ENCODE data around the gene POLD2.

POLD2 gene

DNA sequence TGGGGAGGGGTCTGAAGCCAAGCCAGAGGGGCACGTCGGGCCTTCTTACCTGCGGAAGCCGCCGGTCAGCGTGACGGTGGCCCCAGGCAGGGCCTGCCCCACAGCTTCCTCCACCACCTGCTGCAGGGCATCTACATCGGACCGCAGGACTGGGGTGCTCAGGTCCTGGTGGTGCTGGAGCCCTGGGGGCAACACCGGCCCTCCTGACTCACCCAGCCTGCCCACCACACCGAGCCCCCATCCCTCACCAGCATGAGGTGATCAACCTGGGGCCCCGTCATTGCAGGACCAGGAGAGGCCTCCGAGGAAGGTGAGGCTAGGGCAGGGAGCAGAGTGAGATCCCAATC is 49.0 kb downstream of the POLD2 start:
- H3K36me3 ChIP-seq (ENCODE audit: control insufficient read depth, low read length): peaks cover 76% of the 10 kb centered on the region
- TF ChIP-seq, protein P1, sequence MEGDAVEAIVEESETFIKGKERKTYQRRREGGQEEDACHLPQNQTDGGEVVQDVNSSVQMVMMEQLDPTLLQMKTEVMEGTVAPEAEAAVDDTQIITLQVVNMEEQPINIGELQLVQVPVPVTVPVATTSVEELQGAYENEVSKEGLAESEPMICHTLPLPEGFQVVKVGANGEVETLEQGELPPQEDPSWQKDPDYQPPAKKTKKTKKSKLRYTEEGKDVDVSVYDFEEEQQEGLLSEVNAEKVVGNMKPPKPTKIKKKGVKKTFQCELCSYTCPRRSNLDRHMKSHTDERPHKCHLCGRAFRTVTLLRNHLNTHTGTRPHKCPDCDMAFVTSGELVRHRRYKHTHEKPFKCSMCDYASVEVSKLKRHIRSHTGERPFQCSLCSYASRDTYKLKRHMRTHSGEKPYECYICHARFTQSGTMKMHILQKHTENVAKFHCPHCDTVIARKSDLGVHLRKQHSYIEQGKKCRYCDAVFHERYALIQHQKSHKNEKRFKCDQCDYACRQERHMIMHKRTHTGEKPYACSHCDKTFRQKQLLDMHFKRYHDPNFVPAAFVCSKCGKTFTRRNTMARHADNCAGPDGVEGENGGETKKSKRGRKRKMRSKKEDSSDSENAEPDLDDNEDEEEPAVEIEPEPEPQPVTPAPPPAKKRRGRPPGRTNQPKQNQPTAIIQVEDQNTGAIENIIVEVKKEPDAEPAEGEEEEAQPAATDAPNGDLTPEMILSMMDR (IDR thresholded peaks at IDR 0.05; ENCODE audit: low read depth, low read length, poor library complexity, severe bottlenecking): no peak
- no peak for TF ChIP-seq EZH2phosphoT487 (IDR thresholded peaks at IDR 0.05; ENCODE audit: borderline replicate concordance, low read length)
- no peaks in the 10 kb centered on the region for H3K79me2 ChIP-seq (ENCODE audit: control insufficient read depth, low read length)
- H3F3A ChIP-seq (ENCODE audit: control insufficient read depth, insufficient read depth): peaks cover 6% of the 10 kb centered on the region
- H3K9me3 ChIP-seq (ENCODE audit: control insufficient read depth, insufficient read depth, low read length): no peaks in the 10 kb centered on the region
- no peaks in the 10 kb centered on the region for H3K27me3 ChIP-seq (ENCODE audit: control insufficient read depth, low read length)
- H3K4me3 ChIP-seq (ENCODE audit: low read length): no peak overlapping the region
- peaks cover 15% of the 10 kb centered on the region for H3K4me1 ChIP-seq (ENCODE audit: control insufficient read depth, low read length)
- no peak overlapping the region for H3K27ac ChIP-seq (ENCODE audit: low read depth, low read length)
- H3K4me2 ChIP-seq (ENCODE audit: low read length): no peak overlapping the region
- H3K9me2 ChIP-seq (replicated peaks; ENCODE audit: control insufficient read depth, low read length): no peaks in the 10 kb centered on the region
- no peaks in the 10 kb centered on the region for H4K20me1 ChIP-seq (ENCODE audit: control insufficient read depth, insufficient read depth, low read depth, low read length)

DNA sequence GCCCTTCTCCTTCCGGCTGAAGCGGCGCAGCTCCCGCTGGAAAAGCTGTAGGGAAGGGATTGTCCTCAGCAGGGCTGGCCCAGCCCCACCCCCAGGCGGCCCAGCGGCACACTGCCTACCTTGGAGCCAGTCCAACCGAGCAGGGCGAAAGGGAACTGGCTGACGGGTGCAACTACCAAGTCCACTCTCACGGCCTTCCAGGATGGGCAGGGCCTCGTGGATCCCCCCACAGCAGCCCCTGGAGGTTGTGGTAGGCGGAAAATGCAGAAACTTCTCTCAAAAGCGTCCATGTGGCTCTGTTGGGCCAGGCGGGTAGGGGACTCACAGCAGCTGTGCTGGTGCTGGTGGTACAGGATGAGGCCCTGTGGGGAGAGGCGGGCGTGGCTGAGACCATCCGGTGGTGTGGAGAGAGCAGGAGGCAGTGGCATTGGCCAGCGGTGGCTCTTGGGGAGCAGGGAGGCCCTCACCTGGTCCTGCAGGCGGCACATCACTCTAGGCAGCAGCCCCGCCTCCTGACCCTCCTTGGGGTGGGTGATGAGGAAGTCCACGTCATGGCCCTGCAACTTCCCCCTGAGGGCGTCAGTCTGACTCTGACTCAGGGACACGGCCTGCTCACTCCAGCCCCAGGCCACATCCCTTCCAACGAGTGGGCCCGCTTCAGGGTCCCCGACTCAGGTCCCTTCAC is 49.5 kb downstream of the POLD2 start:
- H3K4me3 ChIP-seq (ENCODE audit: low read length): no peak overlapping the region
- no peaks in the 10 kb centered on the region for H3K9me2 ChIP-seq (replicated peaks; ENCODE audit: control insufficient read depth, low read length)
- H4K20me1 ChIP-seq (ENCODE audit: control insufficient read depth, insufficient read depth, low read depth, low read length): no peaks in the 10 kb centered on the region
- no peak overlapping the region for H3K27ac ChIP-seq (ENCODE audit: low read depth, low read length)
- no peak overlapping the region for H3K4me2 ChIP-seq (ENCODE audit: low read length)
- H3K79me2 ChIP-seq (ENCODE audit: control insufficient read depth, low read length): no peaks in the 10 kb centered on the region
- peaks cover 71% of the 10 kb centered on the region for H3K36me3 ChIP-seq (ENCODE audit: control insufficient read depth, low read length)
- peaks cover 10% of the 10 kb centered on the region for H3K4me1 ChIP-seq (ENCODE audit: control insufficient read depth, low read length)
- no peak for TF ChIP-seq EZH2phosphoT487 (IDR thresholded peaks at IDR 0.05; ENCODE audit: borderline replicate concordance, low read length)
- TF ChIP-seq, protein P1 (IDR thresholded peaks at IDR 0.05; ENCODE audit: low read depth, low read length, poor library complexity, severe bottlenecking): no peak
- no peaks in the 10 kb centered on the region for H3K9me3 ChIP-seq (ENCODE audit: control insufficient read depth, insufficient read depth, low read length)
- H3K27me3 ChIP-seq (ENCODE audit: control insufficient read depth, low read length): no peaks in the 10 kb centered on the region
- H3F3A ChIP-seq (ENCODE audit: control insufficient read depth, insufficient read depth): peaks cover 11% of the 10 kb centered on the region

DNA sequence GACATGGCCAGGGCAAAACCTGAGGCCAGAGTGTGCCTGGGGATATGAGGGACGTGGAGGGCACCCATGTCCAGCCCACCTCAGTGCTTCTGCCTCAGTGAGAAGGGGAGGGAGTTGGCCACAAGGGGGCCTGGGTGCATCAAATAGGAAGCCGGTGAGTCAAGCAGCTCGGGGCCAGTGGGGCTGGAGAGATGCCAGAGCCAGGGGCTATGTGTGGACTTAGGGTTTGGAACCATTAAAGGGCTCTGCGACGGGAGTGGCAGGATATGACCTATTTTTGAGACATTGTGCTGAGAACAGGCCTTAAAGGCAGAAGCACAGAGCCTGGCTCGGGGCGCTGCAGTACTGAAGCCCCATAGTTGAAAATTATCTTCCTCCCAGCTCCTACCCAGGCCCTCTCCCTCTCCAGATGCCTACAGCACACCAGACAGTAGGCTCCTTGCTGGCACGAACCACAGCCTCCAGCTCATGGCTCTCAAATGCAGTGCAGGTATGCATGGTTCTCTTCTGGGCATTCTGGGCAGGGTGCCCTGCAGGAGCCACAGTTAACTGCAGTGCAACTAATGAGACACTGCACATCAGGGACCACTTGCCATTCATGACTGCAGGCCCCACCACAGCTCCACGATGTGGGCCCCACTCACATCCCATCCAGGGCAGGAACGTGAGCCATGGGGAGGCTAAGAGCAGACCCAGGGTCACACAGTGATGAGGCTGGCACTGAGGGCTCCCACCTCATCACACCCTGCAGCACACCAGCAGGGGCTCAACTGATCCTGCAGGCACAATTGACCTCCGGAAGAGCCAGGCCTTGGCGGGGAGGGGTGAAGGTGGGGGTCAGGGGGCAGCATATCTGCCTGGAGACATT is 50.8 kb downstream of the POLD2 start:
- Histone ChIP-seq H3K27ac (ENCODE audit: low read depth, low read length) (no peak overlapping the region), H3K9me2 (replicated peaks; ENCODE audit: control insufficient read depth, low read length) (no peaks in the 10 kb centered on the region), H3K9me3 (ENCODE audit: control insufficient read depth, insufficient read depth, low read length) (no peaks in the 10 kb centered on the region), H4K20me1 (ENCODE audit: control insufficient read depth, insufficient read depth, low read depth, low read length) (no peaks in the 10 kb centered on the region), H3K4me3 (ENCODE audit: low read length) (no peak overlapping the region), H3K79me2 (ENCODE audit: control insufficient read depth, low read length) (no peaks in the 10 kb centered on the region), H3K4me1 (ENCODE audit: control insufficient read depth, low read length) (peaks cover 5% of the 10 kb centered on the region; the same call in 1 of the 2 replicates), H3K27me3 (ENCODE audit: control insufficient read depth, low read length) (peaks cover 7% of the 10 kb centered on the region; the same call in 1 of the 2 replicates), H3K36me3 (ENCODE audit: control insufficient read depth, low read length) (peaks cover 59% of the 10 kb centered on the region), H3K4me2 (ENCODE audit: low read length) (no peak overlapping the region), H3F3A (ENCODE audit: control insufficient read depth, insufficient read depth) (peaks cover 15% of the 10 kb centered on the region)
- TF ChIP-seq, protein P1 (IDR thresholded peaks at IDR 0.05; ENCODE audit: low read depth, low read length, poor library complexity, severe bottlenecking): peak; percentile 96
- no peak for TF ChIP-seq EZH2phosphoT487 (IDR thresholded peaks at IDR 0.05; ENCODE audit: borderline replicate concordance, low read length)

Data from DOHH2 (cell line).